Type B pancreatic cell (in vitro differentiated cells): ENCODE results near the gene UBE2S. TPM values are rescaled to one million over a fixed set of nuclear protein-coding genes. Genes with fewer than 3 reads are reported as not detected.

Source experiments
- DNase-seq: peaks from one replicate; pipeline ENCODE4 v3.0.0; 2021; ENCODE audit warnings: mixed read lengths; ENCODE audit not compliant: unreplicated experiment; ENCODE audit errors: extremely low spot score
- H3K27ac Mint-ChIP-seq: 2 replicates; pipeline ENCODE4 v1.8.0; 2021; ENCODE audit warnings: mild to moderate bottlenecking, mixed read lengths
- H3K27me3 Mint-ChIP-seq: 2 replicates; pipeline ENCODE4 v1.8.0; 2021; ENCODE audit warnings: mixed read lengths
- H3K36me3 Mint-ChIP-seq: 2 replicates; pipeline ENCODE4 v1.8.0; 2021; ENCODE audit warnings: mixed read lengths
- H3K4me1 Mint-ChIP-seq: one replicate; pipeline ENCODE4 v1.8.0; 2021; ENCODE audit warnings: mixed read lengths; ENCODE audit not compliant: unreplicated experiment
- H3K4me3 Mint-ChIP-seq: 2 replicates; pipeline ENCODE4 v1.8.0; 2021; ENCODE audit warnings: mild to moderate bottlenecking, mixed read lengths
- H3K9me3 Mint-ChIP-seq: 2 replicates; pipeline ENCODE4 v1.8.0; 2021; ENCODE audit warnings: mixed read lengths
- CTCF ChIP-seq: fragments of 200-600 bp; sonication (generic); conservative IDR thresholded peaks from 2 replicates; pipeline ENCODE4 v1.5.0; 2021; ENCODE audit warnings: antibody characterized with exemption, mild to moderate bottlenecking
- total RNA-seq: library from RNA; stranded (reverse); gene quantifications from 2 replicates; pipeline ENCODE4 v1.2.1, GENCODE V29; 2021; ENCODE audit warnings: low replicate concordance

UBE2S gene
- total RNA-seq, 1 donor from 2014 or later, result 91.3 TPM

- DNase-seq, result no peak
- H3K4me1 Mint-ChIP-seq, result peaks cover 12% of the 10 kb centered on the region
- H3K4me3 Mint-ChIP-seq, result peak overlapping the region; percentile 84
- H3K9me3 Mint-ChIP-seq, result no peaks in the 10 kb centered on the region
- peaks cover 54% of the 10 kb centered on the region for H3K27me3 Mint-ChIP-seq
- no peaks in the 10 kb centered on the region for H3K36me3 Mint-ChIP-seq
- TF ChIP-seq CTCF, result no peak
- no peak overlapping the region for H3K27ac Mint-ChIP-seq
Observed at GRCh38 chr19:55369653-55370304, 37.8 kb downstream of the UBE2S start.

- Mint-ChIP-seq H3K4me3 (no peak overlapping the region), H3K27me3 (peaks cover 53% of the 10 kb centered on the region), H3K4me1 (peaks cover 11% of the 10 kb centered on the region), H3K9me3 (no peaks in the 10 kb centered on the region), H3K27ac (no peak overlapping the region), H3K36me3 (no peaks in the 10 kb centered on the region)
- TF ChIP-seq CTCF, result no peak
- DNase-seq, result no peak
Observed at GRCh38 chr19:55368701-55369563, 38.7 kb downstream of the UBE2S start.

- peaks cover 7% of the 10 kb centered on the region for H3K4me1 Mint-ChIP-seq
- H3K27me3 Mint-ChIP-seq, result peaks cover 48% of the 10 kb centered on the region
- no peak overlapping the region for H3K4me3 Mint-ChIP-seq
- no peaks in the 10 kb centered on the region for H3K36me3 Mint-ChIP-seq
- H3K9me3 Mint-ChIP-seq, result no peaks in the 10 kb centered on the region
- TF ChIP-seq CTCF, result no peak
- DNase-seq, result no peak
- H3K27ac Mint-ChIP-seq, result no peak overlapping the region
Observed at GRCh38 chr19:55368106-55368505, 39.5 kb downstream of the UBE2S start.

- Mint-ChIP-seq H3K4me3 (no peak overlapping the region), H3K27me3 (peaks cover 43% of the 10 kb centered on the region), H3K27ac (no peak overlapping the region), H3K4me1 (peaks cover 7% of the 10 kb centered on the region), H3K36me3 (no peaks in the 10 kb centered on the region), H3K9me3 (no peaks in the 10 kb centered on the region)
- no peak for TF ChIP-seq CTCF
- DNase-seq, result no peak
Observed at GRCh38 chr19:55366790-55367189, 40.8 kb downstream of the UBE2S start.

- H3K9me3 Mint-ChIP-seq, result no peaks in the 10 kb centered on the region
- H3K36me3 Mint-ChIP-seq, result no peaks in the 10 kb centered on the region
- H3K4me1 Mint-ChIP-seq, result peaks cover 6% of the 10 kb centered on the region
- H3K27ac Mint-ChIP-seq, result no peak overlapping the region
- no peak overlapping the region for H3K4me3 Mint-ChIP-seq
- peaks cover 35% of the 10 kb centered on the region for H3K27me3 Mint-ChIP-seq
- no peak for DNase-seq
- TF ChIP-seq CTCF, result no peak
Observed at GRCh38 chr19:55365964-55366363, 41.6 kb downstream of the UBE2S start.
